ENCODE results near the gene XYLT2. TPM values are rescaled to one million over a fixed set of nuclear protein-coding genes. Genes with fewer than 3 reads are reported as not detected.

Gene XYLT2
- total and polyA plus RNA-seq, 10 of the 15 experiments (the other 5 are each of a cell fraction or from before 2014, with no cell fraction given), result 0.82 to 20.6 (median 13.0) TPM

DNA sequence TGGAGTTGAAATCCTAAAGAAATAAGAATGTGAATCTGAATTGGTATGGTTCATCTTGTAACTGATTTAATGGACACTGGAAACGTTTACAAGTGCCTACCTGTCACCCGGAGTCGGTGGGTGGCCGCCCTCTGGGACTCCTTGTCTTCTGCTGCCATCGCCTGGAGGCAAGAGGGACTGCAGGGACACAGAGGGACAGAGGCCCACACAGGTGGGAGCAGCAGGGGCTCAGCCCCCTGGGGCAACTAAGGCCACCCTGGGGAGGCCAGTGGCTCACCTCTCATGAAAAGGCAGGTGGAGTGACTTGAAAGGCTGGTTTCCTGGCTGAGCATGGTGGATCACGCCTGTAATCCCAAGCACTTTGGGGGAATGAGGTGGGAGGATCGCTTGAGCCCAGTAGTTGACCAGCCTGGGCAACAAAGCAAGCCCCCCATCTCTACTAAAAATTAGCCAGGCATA lies 48.5 kb upstream of the XYLT2 start (continued):
- TF ChIP-seq, protein P1, sequence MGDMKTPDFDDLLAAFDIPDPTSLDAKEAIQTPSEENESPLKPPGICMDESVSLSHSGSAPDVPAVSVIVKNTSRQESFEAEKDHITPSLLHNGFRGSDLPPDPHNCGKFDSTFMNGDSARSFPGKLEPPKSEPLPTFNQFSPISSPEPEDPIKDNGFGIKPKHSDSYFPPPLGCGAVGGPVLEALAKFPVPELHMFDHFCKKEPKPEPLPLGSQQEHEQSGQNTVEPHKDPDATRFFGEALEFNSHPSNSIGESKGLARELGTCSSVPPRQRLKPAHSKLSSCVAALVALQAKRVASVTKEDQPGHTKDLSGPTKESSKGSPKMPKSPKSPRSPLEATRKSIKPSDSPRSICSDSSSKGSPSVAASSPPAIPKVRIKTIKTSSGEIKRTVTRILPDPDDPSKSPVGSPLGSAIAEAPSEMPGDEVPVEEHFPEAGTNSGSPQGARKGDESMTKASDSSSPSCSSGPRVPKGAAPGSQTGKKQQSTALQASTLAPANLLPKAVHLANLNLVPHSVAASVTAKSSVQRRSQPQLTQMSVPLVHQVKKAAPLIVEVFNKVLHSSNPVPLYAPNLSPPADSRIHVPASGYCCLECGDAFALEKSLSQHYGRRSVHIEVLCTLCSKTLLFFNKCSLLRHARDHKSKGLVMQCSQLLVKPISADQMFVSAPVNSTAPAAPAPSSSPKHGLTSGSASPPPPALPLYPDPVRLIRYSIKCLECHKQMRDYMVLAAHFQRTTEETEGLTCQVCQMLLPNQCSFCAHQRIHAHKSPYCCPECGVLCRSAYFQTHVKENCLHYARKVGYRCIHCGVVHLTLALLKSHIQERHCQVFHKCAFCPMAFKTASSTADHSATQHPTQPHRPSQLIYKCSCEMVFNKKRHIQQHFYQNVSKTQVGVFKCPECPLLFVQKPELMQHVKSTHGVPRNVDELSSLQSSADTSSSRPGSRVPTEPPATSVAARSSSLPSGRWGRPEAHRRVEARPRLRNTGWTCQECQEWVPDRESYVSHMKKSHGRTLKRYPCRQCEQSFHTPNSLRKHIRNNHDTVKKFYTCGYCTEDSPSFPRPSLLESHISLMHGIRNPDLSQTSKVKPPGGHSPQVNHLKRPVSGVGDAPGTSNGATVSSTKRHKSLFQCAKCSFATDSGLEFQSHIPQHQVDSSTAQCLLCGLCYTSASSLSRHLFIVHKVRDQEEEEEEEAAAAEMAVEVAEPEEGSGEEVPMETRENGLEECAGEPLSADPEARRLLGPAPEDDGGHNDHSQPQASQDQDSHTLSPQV (IDR thresholded peaks at IDR 0.05), result 0 out of 2 replicates have a peak, but pooled peaks have one; percentile 19
- TF ChIP-seq DPF2 (IDR thresholded peaks at IDR 0.05) (no peak), HCFC1 (IDR thresholded peaks at IDR 0.05; ENCODE audit: low read length) (no peak), GATAD2B (conservative IDR thresholded peaks at IDR 0.05; ENCODE audit: low read depth) (0 out of 2 replicates have a peak, but pooled peaks have one; percentile 56), ZZZ3 (IDR thresholded peaks at IDR 0.05; ENCODE audit: control insufficient read depth, insufficient read length, low read depth) (no peak), SMAD5 (IDR thresholded peaks at IDR 0.05; ENCODE audit: low read depth) (no peak), CHD1 (IDR thresholded peaks at IDR 0.05; ENCODE audit: low read depth, low read length) (no peak), ZSCAN29 (IDR thresholded peaks at IDR 0.05) (no peak), CHD2 (IDR thresholded peaks at IDR 0.05; ENCODE audit: borderline replicate concordance, low read depth, low read length) (no peak), TBL1XR1 (IDR thresholded peaks at IDR 0.05; ENCODE audit: low read depth, low read length) (0 out of 2 replicates have a peak, but pooled peaks have one; percentile 35), JUNB (IDR thresholded peaks at IDR 0.05) (no peak)
- TF ChIP-seq, protein P2, sequence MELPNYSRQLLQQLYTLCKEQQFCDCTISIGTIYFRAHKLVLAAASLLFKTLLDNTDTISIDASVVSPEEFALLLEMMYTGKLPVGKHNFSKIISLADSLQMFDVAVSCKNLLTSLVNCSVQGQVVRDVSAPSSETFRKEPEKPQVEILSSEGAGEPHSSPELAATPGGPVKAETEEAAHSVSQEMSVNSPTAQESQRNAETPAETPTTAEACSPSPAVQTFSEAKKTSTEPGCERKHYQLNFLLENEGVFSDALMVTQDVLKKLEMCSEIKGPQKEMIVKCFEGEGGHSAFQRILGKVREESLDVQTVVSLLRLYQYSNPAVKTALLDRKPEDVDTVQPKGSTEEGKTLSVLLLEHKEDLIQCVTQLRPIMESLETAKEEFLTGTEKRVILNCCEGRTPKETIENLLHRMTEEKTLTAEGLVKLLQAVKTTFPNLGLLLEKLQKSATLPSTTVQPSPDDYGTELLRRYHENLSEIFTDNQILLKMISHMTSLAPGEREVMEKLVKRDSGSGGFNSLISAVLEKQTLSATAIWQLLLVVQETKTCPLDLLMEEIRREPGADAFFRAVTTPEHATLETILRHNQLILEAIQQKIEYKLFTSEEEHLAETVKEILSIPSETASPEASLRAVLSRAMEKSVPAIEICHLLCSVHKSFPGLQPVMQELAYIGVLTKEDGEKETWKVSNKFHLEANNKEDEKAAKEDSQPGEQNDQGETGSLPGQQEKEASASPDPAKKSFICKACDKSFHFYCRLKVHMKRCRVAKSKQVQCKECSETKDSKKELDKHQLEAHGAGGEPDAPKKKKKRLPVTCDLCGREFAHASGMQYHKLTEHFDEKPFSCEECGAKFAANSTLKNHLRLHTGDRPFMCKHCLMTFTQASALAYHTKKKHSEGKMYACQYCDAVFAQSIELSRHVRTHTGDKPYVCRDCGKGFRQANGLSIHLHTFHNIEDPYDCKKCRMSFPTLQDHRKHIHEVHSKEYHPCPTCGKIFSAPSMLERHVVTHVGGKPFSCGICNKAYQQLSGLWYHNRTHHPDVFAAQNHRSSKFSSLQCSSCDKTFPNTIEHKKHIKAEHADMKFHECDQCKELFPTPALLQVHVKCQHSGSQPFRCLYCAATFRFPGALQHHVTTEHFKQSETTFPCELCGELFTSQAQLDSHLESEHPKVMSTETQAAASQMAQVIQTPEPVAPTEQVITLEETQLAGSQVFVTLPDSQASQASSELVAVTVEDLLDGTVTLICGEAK (IDR thresholded peaks at IDR 0.05; ENCODE audit: borderline replicate concordance), result no peak
- TF ChIP-seq, protein P3, sequence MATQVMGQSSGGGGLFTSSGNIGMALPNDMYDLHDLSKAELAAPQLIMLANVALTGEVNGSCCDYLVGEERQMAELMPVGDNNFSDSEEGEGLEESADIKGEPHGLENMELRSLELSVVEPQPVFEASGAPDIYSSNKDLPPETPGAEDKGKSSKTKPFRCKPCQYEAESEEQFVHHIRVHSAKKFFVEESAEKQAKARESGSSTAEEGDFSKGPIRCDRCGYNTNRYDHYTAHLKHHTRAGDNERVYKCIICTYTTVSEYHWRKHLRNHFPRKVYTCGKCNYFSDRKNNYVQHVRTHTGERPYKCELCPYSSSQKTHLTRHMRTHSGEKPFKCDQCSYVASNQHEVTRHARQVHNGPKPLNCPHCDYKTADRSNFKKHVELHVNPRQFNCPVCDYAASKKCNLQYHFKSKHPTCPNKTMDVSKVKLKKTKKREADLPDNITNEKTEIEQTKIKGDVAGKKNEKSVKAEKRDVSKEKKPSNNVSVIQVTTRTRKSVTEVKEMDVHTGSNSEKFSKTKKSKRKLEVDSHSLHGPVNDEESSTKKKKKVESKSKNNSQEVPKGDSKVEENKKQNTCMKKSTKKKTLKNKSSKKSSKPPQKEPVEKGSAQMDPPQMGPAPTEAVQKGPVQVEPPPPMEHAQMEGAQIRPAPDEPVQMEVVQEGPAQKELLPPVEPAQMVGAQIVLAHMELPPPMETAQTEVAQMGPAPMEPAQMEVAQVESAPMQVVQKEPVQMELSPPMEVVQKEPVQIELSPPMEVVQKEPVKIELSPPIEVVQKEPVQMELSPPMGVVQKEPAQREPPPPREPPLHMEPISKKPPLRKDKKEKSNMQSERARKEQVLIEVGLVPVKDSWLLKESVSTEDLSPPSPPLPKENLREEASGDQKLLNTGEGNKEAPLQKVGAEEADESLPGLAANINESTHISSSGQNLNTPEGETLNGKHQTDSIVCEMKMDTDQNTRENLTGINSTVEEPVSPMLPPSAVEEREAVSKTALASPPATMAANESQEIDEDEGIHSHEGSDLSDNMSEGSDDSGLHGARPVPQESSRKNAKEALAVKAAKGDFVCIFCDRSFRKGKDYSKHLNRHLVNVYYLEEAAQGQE (IDR thresholded peaks at IDR 0.05; ENCODE audit: low read depth, low read length), result no peak
- TF ChIP-seq, protein P4, sequence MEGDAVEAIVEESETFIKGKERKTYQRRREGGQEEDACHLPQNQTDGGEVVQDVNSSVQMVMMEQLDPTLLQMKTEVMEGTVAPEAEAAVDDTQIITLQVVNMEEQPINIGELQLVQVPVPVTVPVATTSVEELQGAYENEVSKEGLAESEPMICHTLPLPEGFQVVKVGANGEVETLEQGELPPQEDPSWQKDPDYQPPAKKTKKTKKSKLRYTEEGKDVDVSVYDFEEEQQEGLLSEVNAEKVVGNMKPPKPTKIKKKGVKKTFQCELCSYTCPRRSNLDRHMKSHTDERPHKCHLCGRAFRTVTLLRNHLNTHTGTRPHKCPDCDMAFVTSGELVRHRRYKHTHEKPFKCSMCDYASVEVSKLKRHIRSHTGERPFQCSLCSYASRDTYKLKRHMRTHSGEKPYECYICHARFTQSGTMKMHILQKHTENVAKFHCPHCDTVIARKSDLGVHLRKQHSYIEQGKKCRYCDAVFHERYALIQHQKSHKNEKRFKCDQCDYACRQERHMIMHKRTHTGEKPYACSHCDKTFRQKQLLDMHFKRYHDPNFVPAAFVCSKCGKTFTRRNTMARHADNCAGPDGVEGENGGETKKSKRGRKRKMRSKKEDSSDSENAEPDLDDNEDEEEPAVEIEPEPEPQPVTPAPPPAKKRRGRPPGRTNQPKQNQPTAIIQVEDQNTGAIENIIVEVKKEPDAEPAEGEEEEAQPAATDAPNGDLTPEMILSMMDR (IDR thresholded peaks at IDR 0.05 in 2 of 3, conservative IDR thresholded peaks at IDR 0.05 in 1 of 3; ENCODE audit: control insufficient read depth in 2 of 3, extremely low read depth in 1 of 3, insufficient read depth in 1 of 3, low read depth in 3 of 3, low read length in 3 of 3), result peak; percentile 94 to 98 (median 97); a peak in 5 of 6 replicates
- TF ChIP-seq, protein P5, sequence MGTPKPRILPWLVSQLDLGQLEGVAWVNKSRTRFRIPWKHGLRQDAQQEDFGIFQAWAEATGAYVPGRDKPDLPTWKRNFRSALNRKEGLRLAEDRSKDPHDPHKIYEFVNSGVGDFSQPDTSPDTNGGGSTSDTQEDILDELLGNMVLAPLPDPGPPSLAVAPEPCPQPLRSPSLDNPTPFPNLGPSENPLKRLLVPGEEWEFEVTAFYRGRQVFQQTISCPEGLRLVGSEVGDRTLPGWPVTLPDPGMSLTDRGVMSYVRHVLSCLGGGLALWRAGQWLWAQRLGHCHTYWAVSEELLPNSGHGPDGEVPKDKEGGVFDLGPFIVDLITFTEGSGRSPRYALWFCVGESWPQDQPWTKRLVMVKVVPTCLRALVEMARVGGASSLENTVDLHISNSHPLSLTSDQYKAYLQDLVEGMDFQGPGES (IDR thresholded peaks at IDR 0.05), result no peak

Measured in GM12878 (cell line).